GM21423 (cell line): Measurements from ENCODE around the gene H2AZ2.
A peak's percentile ranks its signal among the peaks of the same experiment; 100 is the strongest.

Source experiments
- ATAC-seq: cut with Tn5 transposase; IDR thresholded peaks from one replicate; pipeline ENCODE4 v1.9.1; 2021; ENCODE audit warnings: mild to moderate bottlenecking, moderate library complexity; ENCODE audit not compliant: unreplicated experiment

The H2AZ2 gene

DNA sequence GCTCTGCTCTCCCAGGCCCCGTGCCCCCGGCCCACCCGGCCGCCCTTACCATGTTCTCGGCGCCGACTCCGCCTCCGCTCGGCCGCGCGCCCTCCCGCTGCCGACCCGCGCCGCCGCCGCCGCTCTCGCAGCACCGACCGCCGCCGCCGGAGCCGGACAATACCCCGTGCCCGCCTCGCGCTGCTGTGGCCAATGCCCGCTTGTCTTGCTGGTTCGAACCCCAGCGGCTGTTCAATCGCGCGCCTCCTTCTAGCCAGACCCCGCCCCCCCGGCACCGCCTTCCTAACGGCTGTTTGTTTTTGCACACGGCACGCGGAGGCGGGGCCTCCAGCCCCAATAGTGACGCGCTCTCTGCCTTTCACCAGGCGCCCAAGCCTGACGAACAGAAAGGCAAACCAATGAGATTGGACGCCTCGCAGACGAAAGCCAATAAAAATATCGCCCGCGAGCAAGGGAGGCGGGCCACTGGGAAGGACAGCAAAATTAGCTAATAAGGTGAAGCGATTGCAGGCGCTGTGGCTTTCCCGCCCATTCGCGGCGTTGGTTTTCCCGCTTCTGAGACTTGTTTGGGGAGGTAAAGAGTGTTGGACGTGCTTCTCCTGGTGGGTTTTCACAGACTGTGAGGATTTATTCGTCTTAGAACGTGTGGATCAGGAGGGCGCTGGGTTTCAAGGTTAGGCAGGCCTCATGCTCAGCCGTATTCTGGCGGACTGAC, at the start of gene H2AZ2:
H2AZ2 (minus strand) TSS at position 168 of the 715 bp plus-strand sequence; CDS start at position 52, 116 bp downstream.
- ATAC-seq = peak; percentile 85

DNA sequence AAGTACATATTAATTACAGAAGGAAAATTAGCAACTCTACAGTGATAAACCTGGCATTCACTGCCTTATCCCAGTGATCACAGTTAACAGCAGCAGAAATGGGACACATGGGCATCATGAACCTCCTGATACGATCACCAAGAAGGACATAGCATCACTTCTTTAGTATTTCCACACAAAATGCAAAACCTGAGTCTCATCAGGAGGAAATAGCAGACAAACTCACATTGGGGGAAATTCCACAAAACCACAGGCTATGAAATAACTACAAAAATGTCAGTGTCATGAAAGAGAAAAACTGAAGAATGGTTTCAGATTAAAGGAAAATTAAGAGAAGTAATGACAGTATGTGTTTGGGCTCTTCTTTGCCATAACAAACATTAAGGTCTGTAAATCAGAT, 49.4 kb upstream of the H2AZ2 start:
- ATAC-seq = no peak

DNA sequence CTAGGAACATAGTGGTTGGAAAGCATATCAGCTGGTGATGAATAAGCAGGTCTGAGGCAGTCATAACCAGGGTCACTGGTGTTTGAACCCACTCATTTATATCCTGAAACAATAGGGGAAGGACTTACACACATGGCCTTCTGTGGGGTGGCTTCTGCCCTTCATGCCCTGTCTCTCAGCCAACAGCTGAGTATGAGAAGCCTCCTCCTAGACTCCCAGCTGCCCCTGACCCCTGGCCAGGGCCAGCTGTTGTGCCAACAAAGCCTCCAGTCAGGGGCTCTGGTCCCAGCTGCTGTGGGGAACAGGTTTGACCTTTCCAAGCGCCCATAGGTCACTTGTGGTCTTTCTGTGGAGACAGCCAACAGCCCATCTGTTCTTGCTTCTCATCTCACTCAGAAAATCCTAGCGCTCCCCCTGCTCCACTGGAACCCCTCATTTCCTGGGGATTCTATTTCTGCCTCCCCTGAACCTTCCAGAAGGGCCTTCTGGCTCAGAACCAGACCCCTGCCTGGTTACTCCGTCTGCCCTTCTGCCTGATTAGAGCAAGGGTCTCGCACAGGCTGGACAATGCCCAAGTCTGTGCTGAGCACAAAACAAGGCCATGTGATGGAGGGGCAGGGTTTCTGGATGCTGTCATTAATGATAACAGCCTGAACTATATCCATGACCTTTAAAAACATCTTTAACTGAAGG, 47.1 kb upstream of the H2AZ2 start:
- no peak for ATAC-seq

GRCh38 chr7:44893710-44894234, 45.9 kb upstream of the H2AZ2 start:
- ATAC-seq = no peak

- no peak for ATAC-seq
Measured at GRCh38 chr7:44891791-44892190, 43.9 kb upstream of the H2AZ2 start.

DNA sequence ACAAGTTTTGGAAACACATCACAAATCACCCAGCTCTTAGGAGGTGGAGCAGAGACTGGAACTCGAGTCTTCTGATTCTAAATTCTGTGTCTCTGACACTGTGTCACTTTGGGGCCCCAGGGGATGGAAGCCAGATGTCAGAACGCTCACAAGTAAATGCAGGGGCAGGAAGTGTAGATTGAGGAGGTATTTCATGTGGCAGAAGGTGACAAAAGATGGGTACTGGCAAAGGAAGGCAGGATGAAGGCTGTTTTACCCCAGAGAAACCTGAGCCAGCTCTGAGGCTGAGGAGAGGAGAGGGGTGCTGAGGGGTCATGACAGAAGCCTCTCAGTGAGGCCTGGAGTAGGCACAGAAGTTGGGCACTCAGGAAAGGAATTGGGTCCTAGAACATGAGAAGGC, 43.5 kb upstream of the H2AZ2 start:
- no peak for ATAC-seq

DNA sequence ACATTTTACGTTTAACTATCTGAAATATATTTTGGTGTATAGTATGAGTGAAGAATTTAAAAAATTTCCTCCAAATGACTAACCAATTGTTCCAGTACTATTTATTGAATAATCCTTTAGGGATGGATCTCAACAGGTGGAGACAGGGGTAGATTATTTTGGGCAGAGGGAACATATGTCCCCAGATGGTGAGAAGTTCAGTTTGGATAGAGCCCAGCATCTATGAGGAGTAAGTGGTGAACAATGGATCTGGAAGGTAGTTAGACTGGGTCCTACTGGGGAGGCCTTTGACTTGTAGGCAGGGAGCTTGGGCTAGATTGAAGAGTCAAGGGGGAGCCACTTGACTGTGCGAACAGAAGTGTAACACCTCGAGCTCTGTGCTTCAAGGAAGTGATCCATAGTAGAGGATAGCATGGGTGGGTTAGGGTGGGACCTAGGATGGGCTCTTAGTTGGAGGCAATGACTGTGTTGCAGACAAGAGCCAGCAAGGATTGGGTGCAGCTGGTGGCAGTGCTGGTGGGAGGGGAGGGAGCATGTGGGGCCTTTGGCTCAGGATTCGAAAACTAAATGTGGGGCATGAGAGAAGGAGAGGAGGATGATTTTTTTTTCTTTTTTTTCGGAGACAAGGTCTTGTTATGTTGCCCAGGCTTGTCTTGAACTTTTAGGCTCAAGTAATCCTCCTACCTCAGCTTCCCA, 41.3 kb upstream of the H2AZ2 start:
- ATAC-seq = no peak

- ATAC-seq = no peak
Measured at GRCh38 chr7:44887293-44887692, 39.4 kb upstream of the H2AZ2 start.

GRCh38 chr7:44885394-44886317, 37.8 kb upstream of the H2AZ2 start, which contains the start of gene PURB:
TSS of gene PURB (minus strand) at chr7:44885530. CDS start at chr7:44885348, 182 bp downstream.
- peak; percentile 83 for ATAC-seq

- peak; percentile 17 for ATAC-seq
Measured at GRCh38 chr7:44884621-44885393, 36.9 kb upstream of the H2AZ2 start.

DNA sequence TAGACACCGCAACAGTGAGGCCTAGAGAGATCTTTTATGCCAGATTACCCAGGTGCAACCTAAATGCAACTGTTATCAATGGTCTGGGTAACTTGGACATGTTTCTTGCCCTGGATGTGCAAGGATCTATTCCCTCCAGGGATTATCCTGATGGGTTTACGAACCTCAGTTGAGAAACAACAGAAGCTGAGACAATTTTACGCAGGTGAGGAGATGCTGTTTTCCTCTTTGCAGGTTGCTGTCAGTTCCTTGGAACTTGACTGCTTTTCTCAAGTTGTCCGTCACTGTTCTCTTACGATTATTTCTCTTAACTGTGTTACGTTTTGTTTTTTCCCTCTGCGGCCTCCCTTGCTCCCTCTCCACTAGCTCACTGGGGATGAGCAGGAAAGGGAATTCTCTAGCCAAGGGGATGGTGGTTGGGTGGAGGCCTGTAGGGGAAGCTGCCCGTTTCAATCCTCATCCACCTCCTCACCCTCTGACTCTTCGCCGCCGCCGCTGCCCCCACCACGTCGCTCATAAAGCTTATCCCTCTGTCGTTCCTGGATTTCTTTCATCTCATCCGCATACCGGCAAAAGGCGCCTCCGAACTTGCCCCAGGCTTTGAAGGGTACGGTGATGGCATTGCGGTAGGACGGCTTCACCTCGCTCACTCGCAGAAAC, 36.2 kb upstream of the H2AZ2 start:
- ATAC-seq = no peak

DNA sequence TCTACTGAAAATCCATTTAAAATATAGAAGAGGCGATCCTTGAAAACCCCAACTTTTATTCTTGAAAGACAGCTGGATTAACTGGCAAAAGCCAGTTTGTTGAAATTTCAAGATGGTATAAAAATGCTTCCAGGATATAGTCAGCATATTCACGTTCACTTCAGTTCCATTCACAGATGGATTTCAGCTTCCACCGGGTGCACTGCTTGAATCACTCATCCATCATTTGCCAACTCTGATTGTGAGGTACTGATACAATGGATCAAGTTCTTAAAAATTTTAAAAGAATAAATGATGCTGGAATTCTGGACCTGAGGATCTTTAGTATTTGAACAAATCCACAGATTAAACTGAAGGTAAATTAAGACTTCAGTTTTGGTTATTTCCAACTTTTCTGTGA, 35.0 kb upstream of the H2AZ2 start:
- no peak for ATAC-seq

DNA sequence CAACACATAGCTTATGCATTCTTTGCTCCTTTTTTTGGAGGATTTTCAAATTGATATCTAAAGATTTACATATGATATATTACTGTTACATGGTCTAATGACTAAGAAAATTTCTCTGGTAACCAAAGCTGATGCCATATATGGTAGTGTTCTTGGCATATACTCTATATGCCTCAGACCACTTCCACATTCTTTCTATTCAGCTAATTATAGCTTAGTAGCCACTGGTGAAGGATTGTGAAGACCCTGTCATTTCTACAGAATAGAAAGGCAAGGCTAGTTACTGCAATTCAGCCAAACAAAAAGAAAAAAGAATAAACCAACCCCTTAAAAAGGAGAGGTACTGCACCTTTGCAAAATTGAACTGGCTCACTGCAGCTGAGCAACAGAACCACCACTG, 33.7 kb upstream of the H2AZ2 start:
- peak; percentile 19 for ATAC-seq

- ATAC-seq = no peak
Measured at GRCh38 chr7:44881066-44881600, 33.2 kb upstream of the H2AZ2 start.

DNA sequence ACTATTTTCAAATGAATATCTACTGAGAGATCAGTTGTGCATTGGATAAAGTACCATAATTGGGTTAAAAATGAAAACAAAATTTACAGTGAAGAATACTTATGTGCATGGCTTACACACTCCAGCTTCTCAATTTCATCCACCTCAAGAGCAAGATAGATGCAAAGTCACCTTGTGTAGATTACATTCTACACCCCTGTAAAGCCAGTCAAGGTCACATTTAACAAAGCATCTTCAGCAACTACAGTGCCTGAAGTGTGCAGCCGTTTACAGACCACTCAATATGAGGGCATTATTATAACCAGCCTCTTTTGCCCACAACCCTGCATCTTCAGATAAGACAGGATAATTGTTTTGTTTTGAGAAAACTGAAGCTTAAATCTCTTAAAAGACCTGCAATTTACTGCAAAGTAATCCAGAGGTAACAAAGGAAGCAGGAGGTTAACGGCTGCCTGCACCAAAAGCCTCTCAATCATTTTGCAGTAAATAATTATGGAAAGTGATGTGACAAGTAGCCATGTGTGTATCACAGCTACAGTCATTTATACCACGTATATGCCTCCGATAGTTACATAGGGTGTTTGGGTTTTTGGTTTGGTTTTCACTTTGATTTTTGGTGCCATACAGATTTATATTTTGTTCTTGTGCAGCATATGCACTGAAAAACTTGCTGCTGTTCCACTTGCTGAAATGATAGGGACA, 32.6 kb upstream of the H2AZ2 start:
- ATAC-seq = no peak

GRCh38 chr7:44876393-44876792, 28.5 kb upstream of the H2AZ2 start:
- no peak for ATAC-seq

- ATAC-seq = no peak
Measured at GRCh38 chr7:44875241-44875640, 27.4 kb upstream of the H2AZ2 start.

- no peak for ATAC-seq
Measured at GRCh38 chr7:44872787-44873186, 24.9 kb upstream of the H2AZ2 start.
